Natural killer cell (primary cell): ENCODE data around the gene NMUR1. TPM values are rescaled to one million over a fixed set of nuclear protein-coding genes. Genes with fewer than 3 reads are reported as not detected.
"Not testable (repeated sequence)": the region's sequence is repeated elsewhere in the genome, so short reads cannot be mapped to it uniquely, and the experiment has no call there.

ENCODE experiments used
- ATAC-seq, 3 donors: fragments of 150-1000 bp in 2 of 3; fragments of 200-7000 bp in 1 of 3; cut with Tn5 transposase; 1 replicate in 1 of 3; 2 replicates in 2 of 3; pipeline ENCODE4 v1.10.0; 2021; ENCODE audit warnings: mild to moderate bottlenecking in 2 of 3, moderate library complexity in 2 of 3
- DNase-seq, 2 donors: peaks; one replicate each; pipeline versions ENCODE4 v3.0.0 to v3.0.0-alpha.2; 2013 to 2021; ENCODE audit warnings: mixed read lengths in 1 of 2
- H3K27ac ChIP-seq: one replicate; pipeline ENCODE4 v1.5.1; 2013; ENCODE audit warnings: mild to moderate bottlenecking, low read length
- H3K27me3 ChIP-seq: one replicate; pipeline ENCODE4 v1.6.1; 2013; ENCODE audit warnings: low read length; ENCODE audit not compliant: control insufficient read depth, insufficient read depth
- H3K36me3 ChIP-seq: one replicate; pipeline ENCODE4 v1.6.1; 2013; ENCODE audit warnings: low read length; ENCODE audit not compliant: control insufficient read depth, insufficient read depth
- H3K4me1 ChIP-seq: one replicate; pipeline ENCODE4 v1.6.1; 2013; ENCODE audit warnings: low read length; ENCODE audit not compliant: control insufficient read depth, insufficient read depth
- H3K4me3 ChIP-seq: one replicate; pipeline ENCODE4 v1.5.1; 2013; ENCODE audit warnings: low read length
- H3K9me3 ChIP-seq: one replicate; pipeline ENCODE4 v1.6.1; 2013; ENCODE audit warnings: low read length; ENCODE audit not compliant: control insufficient read depth, insufficient read depth
- H3K27ac Mint-ChIP-seq, 2 donors: one replicate each; pipeline ENCODE4 v1.8.0; 2022; ENCODE audit warnings: mild to moderate bottlenecking in 2 of 2, mixed read lengths in 2 of 2, moderate library complexity in 1 of 2
- H3K27me3 Mint-ChIP-seq, 2 donors: one replicate each; pipeline ENCODE4 v1.8.0; 2022; ENCODE audit warnings: low read depth in 2 of 2, mixed read lengths in 2 of 2
- H3K36me3 Mint-ChIP-seq: one replicate; pipeline ENCODE4 v1.8.0; 2022; ENCODE audit warnings: mixed read lengths
- H3K4me1 Mint-ChIP-seq, 2 donors: one replicate each; pipeline ENCODE4 v1.8.0; 2022; ENCODE audit warnings: mixed read lengths in 2 of 2
- H3K4me3 Mint-ChIP-seq: one replicate; pipeline ENCODE4 v1.8.0; 2022; ENCODE audit warnings: mild to moderate bottlenecking, moderate library complexity, mixed read lengths
- H3K9me3 Mint-ChIP-seq, 2 donors: one replicate each; pipeline ENCODE4 v1.8.0; 2022; ENCODE audit warnings: mixed read lengths in 2 of 2
- CTCF ChIP-seq: fragments of 200-600 bp; IDR thresholded peaks from one replicate; pipeline ENCODE4 v1.8.0; 2022; ENCODE audit warnings: antibody characterized with exemption
- WGBS: methylation state at CpG from one replicate; pipeline ENCODE4 v1.1.7; 2013; ENCODE audit warnings: missing lambda C conversion rate; ENCODE audit not compliant: insufficient coverage; 5-methylcytosine and 5-hydroxymethylcytosine counted together
- intact Hi-C: fragments of 100-400 bp; cut with micrococcal nuclease; formaldehyde crosslinking; loops from one replicate; pipeline ENCODE4 v1.14.2; 2022
- total RNA-seq, 4 donors: library from RNA; stranded (reverse); fragments of 120-200 nt in 1 of 4; gene quantifications; one replicate each; pipeline versions ENCODE4 v1.2.3 to v1.2.4, GENCODE V29; 2013 to 2022

NMUR1 gene, protein sequence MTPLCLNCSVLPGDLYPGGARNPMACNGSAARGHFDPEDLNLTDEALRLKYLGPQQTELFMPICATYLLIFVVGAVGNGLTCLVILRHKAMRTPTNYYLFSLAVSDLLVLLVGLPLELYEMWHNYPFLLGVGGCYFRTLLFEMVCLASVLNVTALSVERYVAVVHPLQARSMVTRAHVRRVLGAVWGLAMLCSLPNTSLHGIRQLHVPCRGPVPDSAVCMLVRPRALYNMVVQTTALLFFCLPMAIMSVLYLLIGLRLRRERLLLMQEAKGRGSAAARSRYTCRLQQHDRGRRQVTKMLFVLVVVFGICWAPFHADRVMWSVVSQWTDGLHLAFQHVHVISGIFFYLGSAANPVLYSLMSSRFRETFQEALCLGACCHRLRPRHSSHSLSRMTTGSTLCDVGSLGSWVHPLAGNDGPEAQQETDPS
- total RNA-seq: 100 to 1,000 TPM in 1 of 3 donors, 10 to 100 TPM in 2; 67.4 to 103 (median 80.2) TPM
- 32.4 TPM for total RNA-seq (2013)

DNA sequence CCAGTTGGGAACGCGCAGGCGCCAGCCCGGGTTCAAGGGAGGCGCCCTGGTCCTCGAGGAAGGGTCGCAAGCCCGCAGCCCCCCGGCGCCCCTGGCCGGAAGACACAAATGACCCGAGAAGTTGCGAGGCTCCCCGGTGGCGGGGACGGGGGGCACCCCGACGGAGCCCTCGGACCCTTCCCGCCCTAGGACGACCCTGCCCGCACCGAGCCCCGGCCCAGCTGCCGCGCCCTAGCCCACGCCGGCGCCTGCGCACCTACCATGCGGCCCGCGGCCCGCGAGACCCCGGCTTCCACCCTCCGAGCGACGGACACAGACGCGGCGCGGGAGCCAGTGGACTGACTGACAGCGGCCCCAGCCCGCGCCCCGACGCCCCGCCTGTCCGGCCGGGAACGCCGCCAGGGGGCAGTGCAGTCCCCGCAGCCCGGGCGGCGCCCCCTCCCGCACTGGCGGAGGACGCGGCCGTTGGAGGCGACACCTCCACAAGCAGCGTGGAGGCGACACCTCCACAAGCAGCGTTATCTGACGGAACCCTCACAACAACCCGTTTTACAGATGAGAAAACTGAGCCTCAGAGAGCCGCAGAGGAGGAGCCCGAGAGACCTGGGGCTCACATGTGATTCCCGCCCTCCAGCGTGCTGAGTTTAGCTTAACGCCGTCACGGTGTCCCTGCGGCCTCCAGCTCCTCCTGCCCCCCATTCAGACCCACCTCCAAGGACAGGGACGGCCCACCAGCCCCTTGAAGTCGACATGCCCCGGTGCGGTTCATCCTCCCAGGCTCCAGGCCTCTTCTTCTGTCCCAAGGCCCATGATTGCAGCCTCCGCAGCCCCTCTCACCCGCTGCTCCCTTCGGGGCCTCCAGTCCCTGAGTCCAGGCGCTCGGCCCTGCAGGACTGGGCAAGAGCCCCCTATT is at the start of gene NMUR1:
Gene NMUR1 (minus strand): TSS at position 347 of the 913 bp plus-strand sequence. CDS start 84 bp downstream, at position 263.
- peaks cover 72 to 81% of the 10 kb centered on the region in 2 donors for H3K4me1 Mint-ChIP-seq
- no peaks in the 10 kb centered on the region for H3K36me3 Mint-ChIP-seq
- H3K27ac Mint-ChIP-seq: peak within 1 kb of the TSS; percentile 93 to 96
- Histone ChIP-seq H3K27ac (peak within 1 kb of the TSS; percentile 81), H3K9me3 (no peaks in the 10 kb centered on the region), H3K4me3 (peak within 1 kb of the TSS; percentile 61), H3K4me1 (peaks cover 66% of the 10 kb centered on the region), H3K27me3 (no peaks in the 10 kb centered on the region), H3K36me3 (peaks cover 5% of the 10 kb centered on the region)
- ATAC-seq (peak; percentile 83 to 92 (median 83)), DNase-seq (peak; percentile 89 to 91)
- WGBS: 13% methylated on average over 85 of the region's 85 CpGs
- no peaks in the 10 kb centered on the region for H3K9me3 Mint-ChIP-seq
- intact Hi-C loops: loop anchor here (1.0 to 2.0 kb wide), 3 partner anchors 14 to 28 kb away; no protein-coding TSS in a partner anchor
- H3K4me3 Mint-ChIP-seq: peak within 1 kb of the TSS; percentile 95
- H3K27me3 Mint-ChIP-seq: no peaks in the 10 kb centered on the region
- TF ChIP-seq CTCF: peak; percentile 95

- no peaks in the 10 kb centered on the region for H3K27me3 Mint-ChIP-seq
- Histone ChIP-seq H3K9me3 (no peaks in the 10 kb centered on the region), H3K27ac (no peak overlapping the region), H3K36me3 (no peaks in the 10 kb centered on the region), H3K4me1 (peaks cover 12% of the 10 kb centered on the region), H3K27me3 (no peaks in the 10 kb centered on the region), H3K4me3 (no peak overlapping the region)
- no peaks in the 10 kb centered on the region for H3K36me3 Mint-ChIP-seq
- H3K4me3 Mint-ChIP-seq: no peak overlapping the region
- H3K4me1 Mint-ChIP-seq: peaks cover 18 to 19% of the 10 kb centered on the region in 2 donors
- WGBS: 85% methylated on average over 3 of the region's 3 CpGs
- H3K27ac Mint-ChIP-seq: no peak overlapping the region
- DNase-seq: no peak
- TF ChIP-seq CTCF: no peak
- no peak for ATAC-seq
- H3K9me3 Mint-ChIP-seq: peaks cover 4 to 6% of the 10 kb centered on the region in 2 donors
- intact Hi-C loops: no loop called here
Observed at GRCh38 chr2:231579560-231579959, 49.3 kb upstream of the NMUR1 start.

- DNase-seq, ATAC-seq, H3K9me3 Mint-ChIP-seq, H3K4me3 Mint-ChIP-seq, intact Hi-C loops, H3K36me3 ChIP-seq, H3K9me3 ChIP-seq, H3K27me3 Mint-ChIP-seq, H3K27me3 ChIP-seq, H3K27ac ChIP-seq, H3K36me3 Mint-ChIP-seq, H3K4me3 ChIP-seq, H3K27ac Mint-ChIP-seq: not testable (repeated sequence)
- WGBS: 94% methylated on average over 2 of the region's 2 CpGs
- H3K4me1 ChIP-seq: peaks cover 12% of the 10 kb centered on the region
- peaks cover 18 to 19% of the 10 kb centered on the region in 2 donors for H3K4me1 Mint-ChIP-seq
Observed at GRCh38 chr2:231578655-231579054, 48.4 kb upstream of the NMUR1 start.

- DNase-seq: no peak
- Mint-ChIP-seq H3K27ac (no peak overlapping the region), H3K36me3 (no peaks in the 10 kb centered on the region), H3K27me3 (no peaks in the 10 kb centered on the region), H3K4me1 (peaks cover 18 to 19% of the 10 kb centered on the region in 2 donors), H3K9me3 (peaks cover 4 to 6% of the 10 kb centered on the region in 2 donors), H3K4me3 (no peak overlapping the region)
- WGBS: 55% methylated on average over 2 of the region's 4 CpGs
- no peak for TF ChIP-seq CTCF
- H3K27ac ChIP-seq: no peak overlapping the region
- no peaks in the 10 kb centered on the region for H3K27me3 ChIP-seq
- H3K4me1 ChIP-seq: peaks cover 12% of the 10 kb centered on the region
- ATAC-seq: no peak
- no peaks in the 10 kb centered on the region for H3K9me3 ChIP-seq
- no peak overlapping the region for H3K4me3 ChIP-seq
- intact Hi-C loops: no loop called here
- H3K36me3 ChIP-seq: no peaks in the 10 kb centered on the region
Observed at GRCh38 chr2:231576465-231576864, 46.2 kb upstream of the NMUR1 start.
